Left cardiac atrium (tissue), 4 donors: Measurements from ENCODE around the gene ELP4. TPM values are rescaled to one million over a fixed set of nuclear protein-coding genes. Genes with fewer than 3 reads are reported as not detected.

Source experiments
- ATAC-seq, 2 donors: fragments of 200-7000 bp; cut with Tn5 transposase; one replicate each; pipeline ENCODE4 v1.9.1; 2020; ENCODE audit warnings: mild to moderate bottlenecking in 2 of 2, moderate library complexity in 2 of 2
- DNase-seq: peaks from one replicate; pipeline ENCODE4 v3.0.0-alpha.2; 2020
- intact Hi-C, 2 donors: fragments of 100-400 bp; cut with DNase I; formaldehyde crosslinking; loops; one replicate each; pipeline versions ENCODE4 v1.14.1 to v1.15.1; 2022 to 2023
- total RNA-seq, 2 donors: library from RNA; stranded (reverse); fragmentation: NEBNext Ultra II Directional; extraction: Animal tissue kit (Norgen Biotek cat#: 25700); gene quantifications; one replicate each; pipeline ENCODE4 v1.2.1, GENCODE V29; 2021
- donor health status: DM: no; HTN: yes; CAD: no.
- donor health status: DM: no; HTN: yes; CAD: no; lungs with severe emphysema.
- donor health status: DM: yes; HTN: yes; CAD: no.
- donor health status: Dilated cardiomyopathy.

ELP4 gene
- total RNA-seq, 2 donors from 2014 or later = 12.6 to 15.3 TPM

GRCh38 chr11:31814176-31814868, 304.8 kb downstream of the ELP4 start:
- no peak for ATAC-seq
- DNase-seq = no peak
- intact Hi-C loops = no loop called here

- DNase-seq (no peak), ATAC-seq (no peak)
- intact Hi-C loops = no loop called here
These were observed 306.3 kb downstream of the ELP4 start for GRCh38 chr11:31815711-31816467.

GRCh38 chr11:31816468-31817053, 307.0 kb downstream of the ELP4 start:
- intact Hi-C loops = no loop called here
- ATAC-seq (no peak), DNase-seq (no peak)

GRCh38 chr11:31817054-31817620, 307.6 kb downstream of the ELP4 start:
- intact Hi-C loops = no loop called here
- DNase-seq (no peak), ATAC-seq (no peak)

- intact Hi-C loops = no loop called here
- DNase-seq = no peak
- ATAC-seq = peak; percentile 16 to 43
These were observed 308.3 kb downstream of the ELP4 start for GRCh38 chr11:31817621-31818424.

GRCh38 chr11:31818425-31818755, 308.8 kb downstream of the ELP4 start:
- DNase-seq (no peak), ATAC-seq (no peak)
- intact Hi-C loops = no loop called here

- intact Hi-C loops = no loop called here
- ATAC-seq = no peak
- DNase-seq = no peak
These were observed 309.3 kb downstream of the ELP4 start for GRCh38 chr11:31818874-31819331.

GRCh38 chr11:31819621-31820437, 310.3 kb downstream of the ELP4 start:
- DNase-seq (no peak), ATAC-seq (no peak)
- intact Hi-C loops = no loop called here

GRCh38 chr11:31820438-31820818, 310.9 kb downstream of the ELP4 start:
- DNase-seq = no peak
- intact Hi-C loops = no loop called here
- ATAC-seq = no peak

- intact Hi-C loops = no loop called here
- ATAC-seq (no peak), DNase-seq (no peak)
These were observed 311.7 kb downstream of the ELP4 start for GRCh38 chr11:31821235-31821764.

GRCh38 chr11:31821766-31822165, 312.2 kb downstream of the ELP4 start:
- no peak for DNase-seq

GRCh38 chr11:31822175-31822926, 312.8 kb downstream of the ELP4 start:
- ATAC-seq = no peak
- no peak for DNase-seq
- intact Hi-C loops = no loop called here

More at GRCh38 chr11:31821766-31822165, 312.2 kb downstream of the ELP4 start:
- intact Hi-C loops = no loop called here
- no peak for ATAC-seq

GRCh38 chr11:31822927-31823643, 313.5 kb downstream of the ELP4 start:
- no peak for DNase-seq
- intact Hi-C loops = no loop called here

GRCh38 chr11:31823644-31824331, 314.2 kb downstream of the ELP4 start:
- no peak for DNase-seq
- intact Hi-C loops = no loop called here
- ATAC-seq = no peak

More at GRCh38 chr11:31822927-31823643, 313.5 kb downstream of the ELP4 start:
- ATAC-seq = no peak

- ATAC-seq (no peak), DNase-seq (no peak)
- intact Hi-C loops = no loop called here
These were observed 314.8 kb downstream of the ELP4 start for GRCh38 chr11:31824332-31824878.
